GM18499 (cell line): ENCODE results near the gene APP.
"Not testable (repeated sequence)": the region's sequence is repeated elsewhere in the genome, so short reads cannot be mapped to it uniquely, and the experiment has no call there.

Experiments used
- ATAC-seq: cut with Tn5 transposase; IDR thresholded peaks from one replicate; pipeline ENCODE4 v1.9.1; 2021; ENCODE audit warnings: moderate number of reproducible peaks; ENCODE audit not compliant: insufficient read depth, unreplicated experiment

The APP gene

GRCh38 chr21:26106562-26106961 is 64.0 kb downstream of the APP start:
- ATAC-seq: no peak

GRCh38 chr21:26105819-26106218 is 64.8 kb downstream of the APP start:
- ATAC-seq: no peak

- ATAC-seq: no peak
These were observed 70.0 kb downstream of the APP start for GRCh38 chr21:26100573-26100972.

- no peak for ATAC-seq
These were observed 70.9 kb downstream of the APP start for GRCh38 chr21:26099610-26100219.

GRCh38 chr21:26098772-26099397 is 71.7 kb downstream of the APP start:
- ATAC-seq: no peak

GRCh38 chr21:26097475-26097874 is 73.1 kb downstream of the APP start:
- ATAC-seq: no peak

- ATAC-seq: no peak
These were observed 73.8 kb downstream of the APP start for GRCh38 chr21:26096494-26097371.

- no peak for ATAC-seq
These were observed 75.4 kb downstream of the APP start for GRCh38 chr21:26095131-26095530.

GRCh38 chr21:26093122-26093521 is 77.4 kb downstream of the APP start:
- ATAC-seq: no peak

- ATAC-seq: no peak
These were observed 79.0 kb downstream of the APP start for GRCh38 chr21:26091480-26092018.

- ATAC-seq: no peak
These were observed 80.8 kb downstream of the APP start for GRCh38 chr21:26089730-26090129.

- ATAC-seq: no peak
These were observed 83.2 kb downstream of the APP start for GRCh38 chr21:26087223-26087918.

GRCh38 chr21:26085882-26086281 is 84.7 kb downstream of the APP start:
- ATAC-seq: no peak

GRCh38 chr21:26085127-26085526 is 85.4 kb downstream of the APP start:
- ATAC-seq: no peak

GRCh38 chr21:26082549-26082948 is 88.0 kb downstream of the APP start:
- no peak for ATAC-seq

GRCh38 chr21:26081175-26081760 is 89.3 kb downstream of the APP start:
- ATAC-seq: not testable (repeated sequence)

- no peak for ATAC-seq
These were observed 90.4 kb downstream of the APP start for GRCh38 chr21:26080211-26080610.

- no peak for ATAC-seq
These were observed 91.2 kb downstream of the APP start for GRCh38 chr21:26079366-26079765.

- no peak for ATAC-seq
These were observed 93.0 kb downstream of the APP start for GRCh38 chr21:26077521-26077920.
